ENCODE measurements around the gene DDIAS. TPM values are rescaled to one million over a fixed set of nuclear protein-coding genes. Genes with fewer than 3 reads are reported as not detected.

DDIAS gene
- total and polyA plus RNA-seq, 3 experiments from 2014 or later = 1.6 to 27.8 (median 23.8) TPM

DNA sequence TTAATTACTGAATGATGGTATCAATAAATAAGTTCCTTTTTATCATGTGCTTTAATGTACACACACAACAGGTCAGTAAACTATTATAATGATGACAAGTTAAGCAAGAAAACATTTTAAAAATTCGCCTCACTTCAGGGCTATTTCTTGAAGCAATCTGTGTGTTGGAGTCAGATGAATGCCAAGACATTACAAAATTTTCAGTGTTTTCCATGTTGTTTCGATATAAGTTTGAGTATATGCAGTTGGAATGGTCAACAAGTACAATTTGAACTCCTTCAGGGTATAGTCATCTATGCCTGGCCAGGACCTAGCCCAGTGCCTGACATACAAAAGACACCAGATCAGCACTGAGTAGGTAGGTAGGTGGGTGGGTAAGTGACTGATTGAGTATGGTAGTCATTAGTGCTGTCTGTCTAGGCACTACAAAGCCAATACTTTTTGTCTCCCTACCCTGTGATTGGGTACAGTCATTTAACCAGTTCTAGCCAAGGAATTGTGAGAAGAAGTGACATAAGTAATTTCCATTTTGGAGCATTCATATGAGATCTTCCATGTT is 8.8 kb upstream of the DDIAS start:
- H3K4me3 Mint-ChIP-seq = no peak overlapping the region
- POLR2A ChIA-PET = no interaction called here
- CTCF ChIA-PET = no interaction called here
- Histone ChIP-seq H3K36me3 (ENCODE audit: insufficient read depth, low read length) (no peaks in the 10 kb centered on the region), H3K9me3 (ENCODE audit: low read length) (no peaks in the 10 kb centered on the region), H3K27ac (ENCODE audit: low read depth, low read length) (no peak overlapping the region), H3K27me3 (ENCODE audit: insufficient read depth, low read length, poor library complexity, severe bottlenecking) (no peaks in the 10 kb centered on the region), H3K4me1 (ENCODE audit: insufficient read depth, low read length) (no peaks in the 10 kb centered on the region), H3K4me3 (ENCODE audit: low read length) (no peak overlapping the region)
- H3K27me3 Mint-ChIP-seq = no peaks in the 10 kb centered on the region
- no peaks in the 10 kb centered on the region for H3K9me3 Mint-ChIP-seq
- no peak overlapping the region for H3K27ac Mint-ChIP-seq
- no peak for DNase-seq
- no peaks in the 10 kb centered on the region for H3K36me3 Mint-ChIP-seq
- peaks cover 11 to 27% (median 21%) of the 10 kb centered on the region in 3 donors for H3K4me1 Mint-ChIP-seq

GRCh38 chr11:82895437-82896091 is 6.0 kb upstream of the DDIAS start:
- Mint-ChIP-seq H3K4me1 (peaks cover 31 to 47% (median 44%) of the 10 kb centered on the region in 3 donors), H3K27ac (peak overlapping the region in 2 of 8 donors; percentile 5 to 31), H3K4me3 (peak overlapping the region in 1 of 7 donors; percentile 16), H3K36me3 (peaks cover 0 to 4% (median 0%) of the 10 kb centered on the region in 3 donors), H3K27me3 (no peaks in the 10 kb centered on the region), H3K9me3 (no peaks in the 10 kb centered on the region)
- no peak for DNase-seq
- Histone ChIP-seq H3K9me3 (ENCODE audit: low read length) (no peaks in the 10 kb centered on the region), H3K4me3 (ENCODE audit: low read length) (no peak overlapping the region), H3K27ac (ENCODE audit: low read depth, low read length) (no peak overlapping the region), H3K36me3 (ENCODE audit: insufficient read depth, low read length) (no peaks in the 10 kb centered on the region), H3K4me1 (ENCODE audit: insufficient read depth, low read length) (peaks cover 13% of the 10 kb centered on the region), H3K27me3 (ENCODE audit: insufficient read depth, low read length, poor library complexity, severe bottlenecking) (no peaks in the 10 kb centered on the region)
- POLR2A ChIA-PET = no interaction called here
- CTCF ChIA-PET = interaction anchor here (0.9 to 1.0 kb wide), 3 partner anchors 27 to 94 kb away, joined by 3 read pairs; no protein-coding TSS in a partner anchor

DNA sequence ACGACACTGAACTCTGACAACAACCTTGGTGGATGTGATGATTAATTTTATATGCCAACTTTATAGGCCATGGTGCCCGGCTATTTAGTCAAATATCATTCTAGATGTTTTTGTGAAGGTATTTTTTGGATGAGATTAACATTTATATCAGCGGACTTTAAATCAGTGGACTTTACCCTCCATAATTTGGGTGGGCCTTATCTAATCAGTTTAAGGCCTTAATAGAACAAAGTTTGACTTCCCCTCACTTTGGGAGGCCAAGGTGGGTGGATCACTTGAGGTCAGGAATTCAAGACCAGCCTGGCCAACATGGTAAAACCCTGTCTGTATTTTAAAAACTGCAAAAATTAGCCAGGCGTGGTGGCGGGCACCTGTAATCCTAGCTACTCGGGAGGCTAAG is 5.4 kb upstream of the DDIAS start:
- DNase-seq = no peak
- Histone ChIP-seq H3K36me3 (ENCODE audit: insufficient read depth, low read length) (no peaks in the 10 kb centered on the region), H3K27ac (ENCODE audit: low read depth, low read length) (no peak overlapping the region), H3K9me3 (ENCODE audit: low read length) (no peaks in the 10 kb centered on the region), H3K4me1 (ENCODE audit: insufficient read depth, low read length) (peaks cover 13% of the 10 kb centered on the region), H3K4me3 (ENCODE audit: low read length) (no peak overlapping the region), H3K27me3 (ENCODE audit: insufficient read depth, low read length, poor library complexity, severe bottlenecking) (no peaks in the 10 kb centered on the region)
- Mint-ChIP-seq H3K4me1 (peaks cover 35 to 49% (median 48%) of the 10 kb centered on the region in 3 donors), H3K36me3 (peaks cover 0 to 9% (median 0%) of the 10 kb centered on the region in 3 donors), H3K27ac (no peak overlapping the region), H3K4me3 (no peak overlapping the region), H3K9me3 (no peaks in the 10 kb centered on the region), H3K27me3 (no peaks in the 10 kb centered on the region)
- CTCF ChIA-PET = interaction anchor here (1.0 kb wide), 2 partner anchors 27 to 29 kb away, joined by 3 read pairs; no protein-coding TSS in a partner anchor
- POLR2A ChIA-PET = no interaction called here

DNA sequence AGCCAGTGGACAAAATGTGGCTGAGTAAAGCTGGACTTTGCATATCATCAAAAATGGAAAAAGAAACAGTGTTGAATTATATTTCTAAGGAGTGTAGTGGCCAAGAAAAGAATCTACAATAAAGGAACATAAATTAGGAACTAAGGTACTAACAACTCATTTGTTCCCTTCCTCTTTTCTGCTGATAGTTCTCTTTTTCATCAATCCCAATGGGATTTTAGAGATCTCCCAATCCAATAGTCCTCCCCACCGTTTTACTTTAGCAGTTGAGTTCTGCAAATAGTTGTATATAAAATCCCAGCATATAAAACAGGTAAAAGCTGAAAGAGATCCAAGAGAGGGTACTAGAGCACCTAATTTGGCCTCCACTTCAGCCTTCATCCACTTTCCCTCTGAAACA is 3.3 kb upstream of the DDIAS start:
- peaks cover 18% of the 10 kb centered on the region for H3K4me1 ChIP-seq (ENCODE audit: insufficient read depth, low read length)
- H3K9me3 ChIP-seq (ENCODE audit: low read length) = no peaks in the 10 kb centered on the region
- Mint-ChIP-seq H3K4me3 (peak overlapping the region in 1 of 7 donors; percentile 30), H3K9me3 (no peaks in the 10 kb centered on the region), H3K36me3 (peaks cover 0 to 12% (median 0%) of the 10 kb centered on the region in 3 donors), H3K27me3 (no peaks in the 10 kb centered on the region), H3K4me1 (peaks cover 41 to 59% (median 58%) of the 10 kb centered on the region in 3 donors), H3K27ac (peak overlapping the region in 3 of 8 donors; percentile 15 to 51 (median 30))
- H3K27ac ChIP-seq (ENCODE audit: low read depth, low read length) = no peak overlapping the region
- DNase-seq = no peak
- no peak overlapping the region for H3K4me3 ChIP-seq (ENCODE audit: low read length)
- ChIA-PET POLR2A (no interaction called here), CTCF (interaction anchor here (1.1 kb wide), 1 partner anchor 30 kb away, joined by 6 read pairs; no protein-coding TSS in a partner anchor)
- no peaks in the 10 kb centered on the region for H3K36me3 ChIP-seq (ENCODE audit: insufficient read depth, low read length)
- no peaks in the 10 kb centered on the region for H3K27me3 ChIP-seq (ENCODE audit: insufficient read depth, low read length, poor library complexity, severe bottlenecking)

- H3K36me3 ChIP-seq (ENCODE audit: insufficient read depth, low read length) = no peaks in the 10 kb centered on the region
- peaks cover 18% of the 10 kb centered on the region for H3K4me1 ChIP-seq (ENCODE audit: insufficient read depth, low read length)
- Mint-ChIP-seq H3K27ac (peak overlapping the region; percentile 90 to 100 (median 100)), H3K4me3 (peak overlapping the region; percentile 89 to 100 (median 97)), H3K36me3 (peaks cover 0 to 12% (median 0%) of the 10 kb centered on the region in 3 donors), H3K27me3 (no peaks in the 10 kb centered on the region), H3K4me1 (peaks cover 41 to 59% (median 58%) of the 10 kb centered on the region in 3 donors), H3K9me3 (no peaks in the 10 kb centered on the region)
- peak overlapping the region; percentile 90 for H3K4me3 ChIP-seq (ENCODE audit: low read length)
- no peaks in the 10 kb centered on the region for H3K9me3 ChIP-seq (ENCODE audit: low read length)
- H3K27me3 ChIP-seq (ENCODE audit: insufficient read depth, low read length, poor library complexity, severe bottlenecking) = no peaks in the 10 kb centered on the region
- POLR2A ChIA-PET = interaction anchor here (2.5 to 2.9 kb wide), 3 partner anchors 61 to 387 kb away, joined by 13 to 20 read pairs (median 17); partner anchors contain the start of genes CCDC90B and RAB30
- H3K27ac ChIP-seq (ENCODE audit: low read depth, low read length) = peak overlapping the region; percentile 96
- peak in 2 of 5 donors; percentile 42 to 68 for DNase-seq
- CTCF ChIA-PET = interaction anchor here (1.2 to 4.0 kb wide), 4 partner anchors 32 to 393 kb away, joined by 4 to 31 read pairs (median 16); partner anchors contain the start of gene ANKRD42
These were observed 2.2 kb upstream of the DDIAS start for GRCh38 chr11:82899186-82899820.

DNA sequence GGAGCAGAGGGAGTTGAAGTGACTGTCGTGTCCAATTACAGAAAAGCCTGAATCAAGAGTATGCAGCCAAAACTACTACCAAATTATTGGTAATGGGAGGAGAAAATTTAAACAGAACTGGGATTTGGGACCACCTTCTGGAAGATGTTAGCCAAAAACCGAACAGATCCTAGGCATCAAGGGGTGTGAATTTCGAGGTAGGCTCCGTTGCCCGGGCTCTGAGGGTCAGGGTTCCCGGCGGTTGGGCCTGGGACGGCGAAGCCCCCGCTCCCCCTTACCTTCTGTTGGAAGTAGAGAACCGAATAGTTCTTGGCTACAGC is 1.6 kb upstream of the DDIAS start:
- peaks cover 0 to 12% (median 0%) of the 10 kb centered on the region in 3 donors for H3K36me3 Mint-ChIP-seq
- peak overlapping the region; percentile 98 to 100 (median 100) for H3K27ac Mint-ChIP-seq
- Histone ChIP-seq H3K4me3 (ENCODE audit: low read length) (peak overlapping the region; percentile 90), H3K36me3 (ENCODE audit: insufficient read depth, low read length) (no peaks in the 10 kb centered on the region), H3K27ac (ENCODE audit: low read depth, low read length) (peak overlapping the region; percentile 96), H3K9me3 (ENCODE audit: low read length) (no peaks in the 10 kb centered on the region), H3K27me3 (ENCODE audit: insufficient read depth, low read length, poor library complexity, severe bottlenecking) (no peaks in the 10 kb centered on the region), H3K4me1 (ENCODE audit: insufficient read depth, low read length) (peaks cover 18% of the 10 kb centered on the region)
- H3K4me1 Mint-ChIP-seq = peaks cover 41 to 59% (median 58%) of the 10 kb centered on the region in 3 donors
- ChIA-PET POLR2A (interaction anchor here (0.6 to 2.9 kb wide), 9 partner anchors 21 to 386 kb away, joined by 3 to 56 read pairs (median 8); partner anchors contain the start of genes CCDC90B, PCF11 and RAB30), CTCF (interaction anchor here (0.7 to 4.0 kb wide), 8 partner anchors 14 to 393 kb away, joined by 3 to 31 read pairs (median 6); partner anchors contain the start of genes ANKRD42 and PCF11)
- H3K9me3 Mint-ChIP-seq = no peaks in the 10 kb centered on the region
- H3K4me3 Mint-ChIP-seq = peak overlapping the region; percentile 89 to 100 (median 97)
- H3K27me3 Mint-ChIP-seq = no peaks in the 10 kb centered on the region
- DNase-seq = no peak

GRCh38 chr11:82900277-82901164 is 1.0 kb upstream of the DDIAS start, which contains the start of gene PRCP:
Gene PRCP (minus strand): TSS chr11:82900430. CDS start chr11:82900402, 28 bp downstream.
- H3K4me3 Mint-ChIP-seq = peak within 1 kb of the TSS; percentile 89 to 100 (median 97)
- peak within 1 kb of the TSS; percentile 98 to 100 (median 100) for H3K27ac Mint-ChIP-seq
- H3K4me1 ChIP-seq (ENCODE audit: insufficient read depth, low read length) = peaks cover 18% of the 10 kb centered on the region
- peak within 1 kb of the TSS; percentile 90 for H3K4me3 ChIP-seq (ENCODE audit: low read length)
- no peaks in the 10 kb centered on the region for H3K27me3 Mint-ChIP-seq
- H3K27me3 ChIP-seq (ENCODE audit: insufficient read depth, low read length, poor library complexity, severe bottlenecking) = no peaks in the 10 kb centered on the region
- H3K9me3 Mint-ChIP-seq = no peaks in the 10 kb centered on the region
- peaks cover 0 to 12% (median 0%) of the 10 kb centered on the region in 3 donors for H3K36me3 Mint-ChIP-seq
- DNase-seq = peak; percentile 91 to 95 (median 91)
- no peaks in the 10 kb centered on the region for H3K36me3 ChIP-seq (ENCODE audit: insufficient read depth, low read length)
- ChIA-PET POLR2A (interaction anchor here (0.6 to 2.9 kb wide), 19 partner anchors 10 to 386 kb away, joined by 3 to 56 read pairs (median 6); partner anchors contain the start of genes ANKRD42, CCDC90B, PCF11 and RAB30), CTCF (interaction anchor here (0.6 to 4.0 kb wide), 15 partner anchors 15 to 392 kb away, joined by 3 to 31 read pairs (median 6); partner anchors contain the start of genes ANKRD42 and PCF11)
- peak within 1 kb of the TSS; percentile 96 for H3K27ac ChIP-seq (ENCODE audit: low read depth, low read length)
- H3K9me3 ChIP-seq (ENCODE audit: low read length) = no peaks in the 10 kb centered on the region
- peaks cover 41 to 54% (median 54%) of the 10 kb centered on the region in 3 donors for H3K4me1 Mint-ChIP-seq
